NB4 (cell line): ENCODE measurements around the gene PAX6.

Source experiments
- MYC ChIP-seq: IDR thresholded peaks from 2 replicates; pipeline ENCODE4 v1.6.1; 2011; ENCODE audit warnings: low read depth, low read length
- POLR2A ChIP-seq: IDR thresholded peaks from 2 replicates; pipeline ENCODE4 v1.6.1; 2011; ENCODE audit warnings: mild to moderate bottlenecking; ENCODE audit not compliant: insufficient read length; ENCODE audit errors: extremely low read depth
- TF ChIP-seq, protein P1 (sequence below): IDR thresholded peaks from one replicate; pipeline ENCODE4 v1.5.1; 2012; ENCODE audit warnings: low read depth, low read length
- TF ChIP-seq, protein P2 (sequence below): IDR thresholded peaks from 2 replicates; pipeline ENCODE4 v1.6.1; 2011; ENCODE audit warnings: low read depth, low read length

DNA sequence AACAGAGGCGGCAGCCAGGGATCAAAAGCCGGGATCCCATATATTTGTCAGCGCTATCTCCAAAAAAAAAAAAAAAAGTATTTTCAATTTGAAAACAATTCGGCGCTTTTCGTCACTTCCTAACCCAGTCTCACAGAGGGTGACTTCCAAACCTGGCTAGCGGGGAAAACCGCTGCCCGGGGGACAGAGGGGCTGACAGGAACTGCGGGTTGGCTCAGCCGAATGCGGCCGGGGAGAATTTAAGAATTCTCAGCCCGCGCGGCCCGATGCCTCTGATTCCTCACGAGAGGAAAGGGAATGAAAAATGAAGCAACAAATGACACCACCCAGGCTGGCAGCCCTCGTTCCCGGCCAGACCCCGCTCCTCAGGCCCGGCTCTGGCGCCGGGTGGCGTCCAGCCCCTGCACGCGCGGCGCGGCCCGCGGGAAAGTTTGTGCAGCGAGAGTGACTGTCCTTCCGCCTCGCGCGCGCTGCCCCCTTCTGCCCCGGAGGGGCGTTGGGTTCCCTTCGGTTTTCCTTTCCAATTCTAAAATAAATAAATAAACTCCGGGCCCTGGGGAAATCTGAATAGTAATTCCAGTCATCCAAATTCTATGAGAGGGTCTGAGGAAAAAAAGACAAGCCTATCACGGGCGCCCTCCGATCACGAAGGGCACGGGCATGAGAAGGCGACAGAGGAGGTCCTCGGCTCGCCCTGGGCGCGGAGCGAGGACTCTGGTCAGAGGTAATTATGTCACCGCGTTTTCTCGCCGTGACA, 4.8 kb upstream of the PAX6 start:
- TF ChIP-seq POLR2A (no peak), MYC (no peak)
- TF ChIP-seq, protein P1, sequence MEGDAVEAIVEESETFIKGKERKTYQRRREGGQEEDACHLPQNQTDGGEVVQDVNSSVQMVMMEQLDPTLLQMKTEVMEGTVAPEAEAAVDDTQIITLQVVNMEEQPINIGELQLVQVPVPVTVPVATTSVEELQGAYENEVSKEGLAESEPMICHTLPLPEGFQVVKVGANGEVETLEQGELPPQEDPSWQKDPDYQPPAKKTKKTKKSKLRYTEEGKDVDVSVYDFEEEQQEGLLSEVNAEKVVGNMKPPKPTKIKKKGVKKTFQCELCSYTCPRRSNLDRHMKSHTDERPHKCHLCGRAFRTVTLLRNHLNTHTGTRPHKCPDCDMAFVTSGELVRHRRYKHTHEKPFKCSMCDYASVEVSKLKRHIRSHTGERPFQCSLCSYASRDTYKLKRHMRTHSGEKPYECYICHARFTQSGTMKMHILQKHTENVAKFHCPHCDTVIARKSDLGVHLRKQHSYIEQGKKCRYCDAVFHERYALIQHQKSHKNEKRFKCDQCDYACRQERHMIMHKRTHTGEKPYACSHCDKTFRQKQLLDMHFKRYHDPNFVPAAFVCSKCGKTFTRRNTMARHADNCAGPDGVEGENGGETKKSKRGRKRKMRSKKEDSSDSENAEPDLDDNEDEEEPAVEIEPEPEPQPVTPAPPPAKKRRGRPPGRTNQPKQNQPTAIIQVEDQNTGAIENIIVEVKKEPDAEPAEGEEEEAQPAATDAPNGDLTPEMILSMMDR: no peak
- TF ChIP-seq, protein P2, sequence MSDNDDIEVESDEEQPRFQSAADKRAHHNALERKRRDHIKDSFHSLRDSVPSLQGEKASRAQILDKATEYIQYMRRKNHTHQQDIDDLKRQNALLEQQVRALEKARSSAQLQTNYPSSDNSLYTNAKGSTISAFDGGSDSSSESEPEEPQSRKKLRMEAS: no peak
